ENCODE data around the gene EML5. TPM values are rescaled to one million over a fixed set of nuclear protein-coding genes. Genes with fewer than 3 reads are reported as not detected.

Gene EML5
- total and polyA plus RNA-seq, 2 of the 13 experiments (the other 11 are each of a cell fraction or from before 2014, with no cell fraction given), result 0.11 TPM; not detected in 1

DNA sequence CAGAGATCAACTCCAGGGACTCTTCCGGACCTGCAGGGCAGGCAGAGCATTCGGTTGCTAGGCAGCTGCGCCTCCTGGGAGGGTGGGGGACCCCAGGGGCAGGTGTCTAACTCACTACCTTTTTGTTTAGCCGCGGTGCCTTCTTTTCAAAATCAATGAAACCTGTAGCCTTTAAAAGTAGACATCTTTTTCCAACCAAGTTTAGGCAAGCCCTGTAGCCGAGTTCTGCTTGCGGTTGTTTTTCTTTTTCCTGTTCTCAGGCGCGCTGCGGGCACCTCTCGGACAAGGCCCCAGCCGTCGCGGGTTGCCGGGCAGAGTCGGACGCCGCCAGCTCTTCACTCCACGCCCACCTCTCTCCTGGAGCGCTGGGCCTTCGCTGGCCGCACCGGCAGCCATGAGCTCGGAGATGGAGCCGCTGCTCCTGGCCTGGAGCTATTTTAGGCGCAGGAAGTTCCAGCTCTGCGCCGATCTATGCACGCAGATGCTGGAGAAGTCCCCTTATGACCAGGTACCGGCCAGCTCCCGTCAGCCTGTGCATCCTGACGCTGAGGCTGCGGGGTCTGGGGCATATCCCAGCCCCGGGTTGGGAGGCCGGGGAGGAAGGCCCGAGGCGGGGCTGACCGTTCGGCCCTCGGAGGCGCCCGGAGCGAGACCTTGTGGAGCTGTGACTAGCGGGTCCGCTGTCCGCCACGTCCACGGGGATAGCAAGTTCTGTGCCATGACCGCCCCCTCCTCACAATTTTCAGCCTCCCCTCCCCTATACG is 31.7 kb upstream of the EML5 start, which contains the start of gene TTC8 (continued):
- TF ChIP-seq, protein P1, sequence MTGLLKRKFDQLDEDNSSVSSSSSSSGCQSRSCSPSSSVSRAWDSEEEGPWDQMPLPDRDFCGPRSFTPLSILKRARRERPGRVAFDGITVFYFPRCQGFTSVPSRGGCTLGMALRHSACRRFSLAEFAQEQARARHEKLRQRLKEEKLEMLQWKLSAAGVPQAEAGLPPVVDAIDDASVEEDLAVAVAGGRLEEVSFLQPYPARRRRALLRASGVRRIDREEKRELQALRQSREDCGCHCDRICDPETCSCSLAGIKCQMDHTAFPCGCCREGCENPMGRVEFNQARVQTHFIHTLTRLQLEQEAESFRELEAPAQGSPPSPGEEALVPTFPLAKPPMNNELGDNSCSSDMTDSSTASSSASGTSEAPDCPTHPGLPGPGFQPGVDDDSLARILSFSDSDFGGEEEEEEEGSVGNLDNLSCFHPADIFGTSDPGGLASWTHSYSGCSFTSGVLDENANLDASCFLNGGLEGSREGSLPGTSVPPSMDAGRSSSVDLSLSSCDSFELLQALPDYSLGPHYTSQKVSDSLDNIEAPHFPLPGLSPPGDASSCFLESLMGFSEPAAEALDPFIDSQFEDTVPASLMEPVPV (CRISPR knock-in tag; IDR thresholded peaks at IDR 0.05), result no peak
- TF ChIP-seq ZNF234 (CRISPR knock-in tag; conservative IDR thresholded peaks at IDR 0.05), result no peak
- TF ChIP-seq ZNF607 (CRISPR knock-in tag; IDR thresholded peaks at IDR 0.05; ENCODE audit: borderline replicate concordance), result peak; percentile 74; the same call in 1 of the 2 replicates
- peak; percentile 98 for TF ChIP-seq SAP130 (CRISPR knock-in tag; IDR thresholded peaks at IDR 0.05; ENCODE audit: low read depth)
- TF ChIP-seq, protein P2, sequence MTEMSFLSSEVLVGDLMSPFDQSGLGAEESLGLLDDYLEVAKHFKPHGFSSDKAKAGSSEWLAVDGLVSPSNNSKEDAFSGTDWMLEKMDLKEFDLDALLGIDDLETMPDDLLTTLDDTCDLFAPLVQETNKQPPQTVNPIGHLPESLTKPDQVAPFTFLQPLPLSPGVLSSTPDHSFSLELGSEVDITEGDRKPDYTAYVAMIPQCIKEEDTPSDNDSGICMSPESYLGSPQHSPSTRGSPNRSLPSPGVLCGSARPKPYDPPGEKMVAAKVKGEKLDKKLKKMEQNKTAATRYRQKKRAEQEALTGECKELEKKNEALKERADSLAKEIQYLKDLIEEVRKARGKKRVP (CRISPR knock-in tag; IDR thresholded peaks at IDR 0.05), result no peak
- no peak for TF ChIP-seq ZNF781 (CRISPR knock-in tag; IDR thresholded peaks at IDR 0.05; ENCODE audit: borderline replicate concordance, not compliant biosample characterization)
- TF ChIP-seq NFIB (CRISPR knock-in tag; IDR thresholded peaks at IDR 0.05; ENCODE audit: borderline replicate concordance), result no peak
- TF ChIP-seq ZNF75D (CRISPR knock-in tag; IDR thresholded peaks at IDR 0.05; ENCODE audit: borderline replicate concordance), result no peak
- no peak for TF ChIP-seq ZNF790 (CRISPR knock-in tag; IDR thresholded peaks at IDR 0.05; ENCODE audit: borderline replicate concordance)
- TF ChIP-seq ZNF17 (CRISPR knock-in tag; IDR thresholded peaks at IDR 0.05), result no peak
- no peak for TF ChIP-seq ZNF562 (CRISPR knock-in tag; IDR thresholded peaks at IDR 0.05; ENCODE audit: borderline replicate concordance)
- no peak for TF ChIP-seq SRF (IDR thresholded peaks at IDR 0.05; ENCODE audit: low read depth, low read length)
- peak; percentile 76 for TF ChIP-seq GATAD1 (CRISPR knock-in tag; IDR thresholded peaks at IDR 0.05)
- TF ChIP-seq TARDBP (CRISPR knock-in tag; IDR thresholded peaks at IDR 0.05), result peak; percentile 24; the same call in 1 of the 2 replicates
- TF ChIP-seq HOXD1 (CRISPR knock-in tag; IDR thresholded peaks at IDR 0.05), result peak; percentile 52; the same call in 1 of the 2 replicates
- TF ChIP-seq TCF7 (IDR thresholded peaks at IDR 0.05; ENCODE audit: low read depth), result no peak
- TF ChIP-seq, protein P3, sequence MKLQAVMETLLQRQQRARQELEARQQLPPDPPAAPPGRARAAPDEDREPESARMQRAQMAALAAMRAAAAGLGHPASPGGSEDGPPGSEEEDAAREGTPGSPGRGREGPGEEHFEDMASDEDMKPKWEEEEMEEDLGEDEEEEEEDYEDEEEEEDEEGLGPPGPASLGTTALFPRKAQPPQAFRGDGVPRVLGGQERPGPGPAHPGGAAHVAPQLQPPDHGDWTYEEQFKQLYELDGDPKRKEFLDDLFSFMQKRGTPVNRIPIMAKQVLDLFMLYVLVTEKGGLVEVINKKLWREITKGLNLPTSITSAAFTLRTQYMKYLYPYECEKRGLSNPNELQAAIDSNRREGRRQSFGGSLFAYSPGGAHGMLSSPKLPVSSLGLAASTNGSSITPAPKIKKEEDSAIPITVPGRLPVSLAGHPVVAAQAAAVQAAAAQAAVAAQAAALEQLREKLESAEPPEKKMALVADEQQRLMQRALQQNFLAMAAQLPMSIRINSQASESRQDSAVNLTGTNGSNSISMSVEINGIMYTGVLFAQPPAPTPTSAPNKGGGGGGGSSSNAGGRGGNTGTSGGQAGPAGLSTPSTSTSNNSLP (IDR thresholded peaks at IDR 0.05; ENCODE audit: low read depth, low read length), result 0 out of 2 replicates have a peak, but pooled peaks have one; percentile 9
- no peak; the same call in 1 of the 2 replicates for TF ChIP-seq ZNF749 (CRISPR knock-in tag; IDR thresholded peaks at IDR 0.05; ENCODE audit: borderline replicate concordance)
- peak; percentile 93 for TF ChIP-seq ZNF598 (CRISPR knock-in tag; IDR thresholded peaks at IDR 0.05; ENCODE audit: borderline replicate concordance)
- TF ChIP-seq RCOR2 (CRISPR knock-in tag; IDR thresholded peaks at IDR 0.05), result no peak
- TF ChIP-seq, protein P4, sequence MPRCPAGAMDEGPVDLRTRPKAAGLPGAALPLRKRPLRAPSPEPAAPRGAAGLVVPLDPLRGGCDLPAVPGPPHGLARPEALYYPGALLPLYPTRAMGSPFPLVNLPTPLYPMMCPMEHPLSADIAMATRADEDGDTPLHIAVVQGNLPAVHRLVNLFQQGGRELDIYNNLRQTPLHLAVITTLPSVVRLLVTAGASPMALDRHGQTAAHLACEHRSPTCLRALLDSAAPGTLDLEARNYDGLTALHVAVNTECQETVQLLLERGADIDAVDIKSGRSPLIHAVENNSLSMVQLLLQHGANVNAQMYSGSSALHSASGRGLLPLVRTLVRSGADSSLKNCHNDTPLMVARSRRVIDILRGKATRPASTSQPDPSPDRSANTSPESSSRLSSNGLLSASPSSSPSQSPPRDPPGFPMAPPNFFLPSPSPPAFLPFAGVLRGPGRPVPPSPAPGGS (CRISPR knock-in tag; IDR thresholded peaks at IDR 0.05), result peak; percentile 70
- TF ChIP-seq ZBTB7A (CRISPR knock-in tag; IDR thresholded peaks at IDR 0.05), result peak; percentile 71; the same call in 1 of the 2 replicates
- TF ChIP-seq ATAD3A (CRISPR knock-in tag; IDR thresholded peaks at IDR 0.05), result 0 out of 2 replicates have a peak, but pooled peaks have one; percentile 55
- peak; percentile 31; the same call in 1 of the 2 replicates for TF ChIP-seq TMF1 (CRISPR knock-in tag; IDR thresholded peaks at IDR 0.05; ENCODE audit: low read depth)
- no peak for TF ChIP-seq SP5 (CRISPR knock-in tag; IDR thresholded peaks at IDR 0.05; ENCODE audit: borderline replicate concordance, low read depth)
